ENCODE measurements around the gene SULT1E1. TPM values are rescaled to one million over a fixed set of nuclear protein-coding genes. Genes with fewer than 3 reads are reported as not detected.

Gene SULT1E1
- polyA plus RNA-seq, 3 donors from 2014 or later = 0.23 TPM; not detected in 2

- Mint-ChIP-seq H3K27me3 (ENCODE audit: low read depth in 3 of 3) (peaks cover 0 to 2% (median 1%) of the 10 kb centered on the region in 3 donors), H3K4me3 (no peak overlapping the region), H3K4me1 (no peaks in the 10 kb centered on the region), H3K36me3 (peaks cover 0 to 2% (median 0%) of the 10 kb centered on the region in 3 donors), H3K9me3 (no peaks in the 10 kb centered on the region), H3K27ac (no peak overlapping the region)
- DNase-seq = no peak
Measured at GRCh38 chr4:69813628-69814027, 46.3 kb downstream of the SULT1E1 start.

DNA sequence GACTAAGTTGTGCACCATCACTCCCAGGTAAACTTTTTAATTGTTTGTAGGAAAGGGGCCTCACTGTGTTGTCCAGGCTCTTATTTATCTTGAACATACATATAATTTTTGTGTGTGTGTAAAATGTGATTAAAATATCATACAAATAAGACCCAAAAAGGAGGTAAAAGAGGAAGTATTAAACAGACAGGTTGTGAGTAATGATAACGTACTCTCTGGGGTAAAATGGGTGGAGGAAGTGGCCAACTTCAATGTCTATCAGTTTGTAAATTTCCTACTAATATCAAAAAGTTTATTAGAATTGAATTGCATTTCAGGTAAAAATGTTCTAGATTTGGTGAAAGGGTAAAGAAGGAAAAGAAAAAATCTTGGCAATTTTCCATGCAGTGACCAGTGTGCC, 48.8 kb downstream of the SULT1E1 start:
- Mint-ChIP-seq H3K4me1 (no peaks in the 10 kb centered on the region), H3K27ac (no peak overlapping the region), H3K9me3 (no peaks in the 10 kb centered on the region), H3K27me3 (ENCODE audit: low read depth in 3 of 3) (peaks cover 0 to 3% (median 2%) of the 10 kb centered on the region in 3 donors), H3K36me3 (peaks cover 0 to 3% (median 0%) of the 10 kb centered on the region in 3 donors), H3K4me3 (no peak overlapping the region)
- DNase-seq = no peak

DNA sequence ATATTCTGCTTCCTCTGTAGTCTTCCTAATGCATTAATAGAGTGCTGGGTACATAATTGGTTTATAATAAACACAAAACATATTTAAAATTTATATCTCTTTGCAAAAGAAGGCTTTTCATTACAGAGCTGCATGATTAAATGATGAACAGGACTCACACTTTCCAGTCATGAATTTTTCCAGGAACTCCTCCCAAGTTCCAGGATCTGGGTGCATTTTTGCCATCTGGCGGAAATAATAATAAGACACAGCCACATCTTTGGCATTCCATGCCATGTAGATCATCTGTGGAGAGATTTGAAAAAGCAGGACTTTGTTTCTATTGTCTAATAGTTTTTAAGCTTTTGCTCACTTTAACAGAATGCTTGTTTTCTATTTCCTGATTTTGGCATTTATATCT, 59.3 kb downstream of the SULT1E1 start:
- Mint-ChIP-seq H3K27ac (no peak overlapping the region), H3K36me3 (peaks cover 0 to 4% (median 0%) of the 10 kb centered on the region in 3 donors), H3K9me3 (no peaks in the 10 kb centered on the region)

DNA sequence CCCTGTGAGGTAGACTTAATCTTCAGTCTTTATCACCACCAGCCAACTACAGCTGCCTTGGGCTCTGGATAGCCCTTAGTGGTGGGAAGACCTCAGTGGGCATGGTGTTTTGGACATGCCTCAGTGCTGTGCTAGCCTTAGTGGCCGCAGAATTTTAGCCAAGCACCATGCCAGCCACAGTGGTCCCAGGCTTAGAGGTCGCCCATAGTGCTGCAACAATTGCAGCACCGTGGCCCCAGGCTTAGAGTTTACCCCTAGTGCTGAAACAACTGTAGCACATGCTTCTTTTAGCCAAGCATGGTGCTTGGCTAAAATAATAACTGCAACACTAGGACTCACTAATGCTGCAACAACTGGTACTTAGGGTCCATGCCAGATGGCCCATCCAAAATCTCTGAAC, 60.6 kb downstream of the SULT1E1 start:
- no peak overlapping the region for H3K27ac Mint-ChIP-seq
- H3K27me3 Mint-ChIP-seq (ENCODE audit: low read depth in 3 of 3) = peaks cover 0 to 5% (median 0%) of the 10 kb centered on the region in 3 donors
- no peak overlapping the region for H3K4me3 Mint-ChIP-seq
- H3K9me3 Mint-ChIP-seq = no peaks in the 10 kb centered on the region
- peaks cover 0 to 4% (median 3%) of the 10 kb centered on the region in 3 donors for H3K36me3 Mint-ChIP-seq
- no peaks in the 10 kb centered on the region for H3K4me1 Mint-ChIP-seq
- DNase-seq = no peak

More for the DNA sequence above, 59.3 kb downstream of the SULT1E1 start:
- Mint-ChIP-seq H3K27me3 (ENCODE audit: low read depth in 3 of 3) (peaks cover 0 to 5% (median 0%) of the 10 kb centered on the region in 3 donors), H3K4me3 (no peak overlapping the region), H3K4me1 (no peaks in the 10 kb centered on the region)
- no peak for DNase-seq

- Mint-ChIP-seq H3K9me3 (no peaks in the 10 kb centered on the region), H3K36me3 (peaks cover 0 to 4% (median 3%) of the 10 kb centered on the region in 3 donors), H3K4me1 (no peaks in the 10 kb centered on the region), H3K27me3 (ENCODE audit: low read depth in 3 of 3) (peaks cover 0 to 5% (median 0%) of the 10 kb centered on the region in 3 donors), H3K4me3 (no peak overlapping the region), H3K27ac (no peak overlapping the region)
- no peak for DNase-seq
Measured at GRCh38 chr4:69793732-69794131, 66.2 kb downstream of the SULT1E1 start.

Other genes with a start within 250 kb of the SULT1E1 start
- gene UGT2A2, start 220.5 kb downstream of the SULT1E1 start, polyA plus RNA-seq = not detected
- gene UGT2A1, start 206.9 kb downstream of the SULT1E1 start, polyA plus RNA-seq = not detected
- gene SULT1B1, start 99.5 kb downstream of the SULT1E1 start, polyA plus RNA-seq = 10 to 100 TPM in 2 of 3 donors, 1 to 10 TPM in 1; 8.9 to 14.9 (median 11.0) TPM
- gene CSN1S1, start 70.9 kb upstream of the SULT1E1 start, polyA plus RNA-seq = 1 to 10 TPM in 1 of 3 donors, under 1 TPM in 1, not detected in 1; 0.46 to 1.5 TPM
- gene CSN2, start 105.6 kb upstream of the SULT1E1 start, polyA plus RNA-seq = not detected
- gene STATH, start 135.8 kb upstream of the SULT1E1 start, polyA plus RNA-seq = not detected
- gene HTN3, start 168.3 kb upstream of the SULT1E1 start, polyA plus RNA-seq = not detected
- not detected for gene HTN1, start 190.3 kb upstream of the SULT1E1 start, polyA plus RNA-seq